Parathyroid adenoma (tissue), 2 donors: Measurements from ENCODE around the gene SPATA33.

Experiments
- H2AFZ ChIP-seq: fragments of 300-600 bp; sonication (generic); one replicate; pipeline ENCODE4 v1.7.0; 2017; ENCODE audit warnings: antibody characterized with exemption, mild to moderate bottlenecking
- H3K27ac ChIP-seq: fragments of 300-600 bp; sonication (generic); one replicate; pipeline ENCODE4 v1.7.0; 2017
- H3K27me3 ChIP-seq: fragments of 300-600 bp; sonication (generic); one replicate; pipeline ENCODE4 v1.7.0; 2017; ENCODE audit warnings: low read length; ENCODE audit not compliant: control insufficient read depth, insufficient read depth
- H3K36me3 ChIP-seq: fragments of 300-600 bp; sonication (generic); one replicate; pipeline ENCODE4 v1.7.0; 2017; ENCODE audit warnings: low read length; ENCODE audit not compliant: control insufficient read depth, insufficient read depth
- H3K4me1 ChIP-seq: fragments of 300-600 bp; sonication (generic); one replicate; pipeline ENCODE4 v1.7.0; 2017; ENCODE audit warnings: control low read depth
- H3K4me2 ChIP-seq: fragments of 300-600 bp; sonication (generic); one replicate; pipeline ENCODE4 v1.7.0; 2017; ENCODE audit warnings: low read length
- H3K4me3 ChIP-seq: fragments of 300-600 bp; sonication (generic); one replicate; pipeline ENCODE4 v1.7.0; 2017; ENCODE audit warnings: low read depth, low read length
- H3K79me2 ChIP-seq: fragments of 300-600 bp; sonication (generic); one replicate; pipeline ENCODE4 v1.7.0; 2017; ENCODE audit warnings: control low read depth
- H3K9ac ChIP-seq: fragments of 300-600 bp; sonication (generic); one replicate; pipeline ENCODE4 v1.7.0; 2017; ENCODE audit warnings: mild to moderate bottlenecking
- H3K9me3 ChIP-seq: fragments of 300-600 bp; sonication (generic); one replicate; pipeline ENCODE4 v1.7.0; 2017; ENCODE audit warnings: low read length; ENCODE audit not compliant: control insufficient read depth
- CTCF ChIP-seq: fragments of 300-600 bp; sonication (generic); IDR thresholded peaks from one replicate; pipeline ENCODE4 v1.7.0; 2017; ENCODE audit warnings: antibody characterized with exemption, mild to moderate bottlenecking
- donor health status: primary hyperparathyroidism.

The SPATA33 gene

DNA sequence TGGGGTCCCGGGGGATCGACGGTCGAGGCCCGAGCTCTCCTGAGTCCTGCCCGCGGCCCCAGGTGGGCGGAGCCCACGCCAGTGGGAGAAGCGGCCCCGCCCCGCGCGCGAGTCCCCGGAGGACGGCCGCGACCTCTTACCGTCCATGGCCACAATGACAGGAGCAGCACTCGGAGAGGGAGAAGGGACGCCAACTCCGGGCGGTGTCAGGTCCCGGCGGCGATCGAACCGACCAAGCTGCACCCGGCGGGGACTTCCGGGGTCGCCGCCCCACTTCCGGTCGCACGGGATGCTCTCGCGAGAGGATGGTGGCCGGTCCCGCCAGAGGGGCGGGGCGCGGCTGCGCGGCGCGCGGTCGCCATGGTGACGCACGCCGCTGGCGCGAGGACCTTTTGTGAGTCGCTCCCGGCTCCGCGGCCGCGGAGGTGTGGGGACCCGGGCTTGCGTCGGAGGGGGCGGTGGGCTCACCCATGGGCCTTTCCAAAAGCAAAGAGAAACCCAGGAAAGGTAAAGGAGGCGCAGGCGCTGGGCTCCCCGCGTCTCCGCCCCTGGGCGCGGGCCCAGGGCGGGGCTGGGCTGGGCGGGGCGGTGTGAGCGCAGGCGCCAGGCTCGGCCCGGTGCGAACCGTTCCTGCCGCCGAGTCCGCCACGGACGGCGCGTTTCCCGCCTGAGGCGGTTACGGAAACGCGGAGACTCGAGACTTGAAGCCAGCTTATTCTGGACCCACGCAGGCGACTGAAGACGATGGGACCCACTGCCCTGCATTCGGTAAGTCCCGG is at the start of gene SPATA33, which contains the start of gene CHMP1A:
SPATA33 (plus strand) TSS at position 395 of the 779 bp plus-strand sequence; CDS start at position 471, 76 bp downstream.
CHMP1A (minus strand) TSS at position 267 of the 779 bp plus-strand sequence; CDS start at position 147, 120 bp downstream.
- H3K9ac ChIP-seq, result peak within 1 kb of the TSS; percentile 16
- H3K4me3 ChIP-seq, result peak within 1 kb of the TSS; percentile 98
- peak within 1 kb of the TSS; percentile 100 for H3K4me2 ChIP-seq
- peak within 1 kb of the TSS; percentile 90 for H2AFZ ChIP-seq
- H3K79me2 ChIP-seq, result peaks cover 9% of the 10 kb centered on the region
- no peaks in the 10 kb centered on the region for H3K27me3 ChIP-seq
- no peak for TF ChIP-seq CTCF
- no peaks in the 10 kb centered on the region for H3K9me3 ChIP-seq
- peaks cover 7% of the 10 kb centered on the region for H3K4me1 ChIP-seq
- no peaks in the 10 kb centered on the region for H3K36me3 ChIP-seq
- peak within 1 kb of the TSS; percentile 47 for H3K27ac ChIP-seq

DNA sequence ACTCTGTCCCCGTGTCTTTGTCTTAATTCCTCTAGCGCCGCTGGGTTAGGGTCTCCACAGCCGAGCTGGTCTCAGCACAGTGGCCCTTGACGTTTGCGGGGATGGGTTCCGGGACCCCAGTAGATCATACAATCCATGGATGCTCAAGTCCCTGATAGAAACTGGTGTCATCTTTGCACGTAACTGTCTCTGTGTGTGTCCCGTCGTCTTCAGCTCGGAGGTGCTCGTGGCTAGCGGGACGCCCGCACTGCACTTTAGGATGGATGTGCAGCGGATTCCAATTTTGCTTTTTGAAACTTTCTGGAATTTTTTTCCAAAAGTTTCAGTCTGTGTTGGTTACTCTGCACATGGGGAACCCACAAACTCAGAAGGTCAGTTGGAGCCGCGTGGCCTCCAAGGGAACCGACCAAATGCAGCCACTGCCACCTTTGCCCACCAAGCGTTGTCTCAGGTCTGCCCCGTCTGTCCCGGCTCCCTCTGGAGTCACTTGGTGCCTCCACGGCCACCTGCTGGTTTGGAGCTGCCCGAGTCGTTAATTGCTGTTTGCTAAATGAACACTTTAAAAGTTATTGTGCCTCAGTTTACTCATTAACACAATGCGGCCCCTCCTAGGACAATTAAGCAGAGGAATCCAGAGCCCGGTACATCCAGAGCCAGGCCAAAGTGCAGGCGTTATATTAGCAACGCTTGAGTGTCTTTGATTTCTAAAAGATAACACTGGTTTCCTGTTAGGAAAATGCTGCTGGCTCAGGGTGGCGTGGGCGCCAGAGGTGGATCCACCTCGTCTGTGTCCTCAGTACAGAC is 49.5 kb upstream of the SPATA33 start:
- H2AFZ ChIP-seq, result peak overlapping the region; percentile 35
- H3K27ac ChIP-seq, result no peak overlapping the region
- no peaks in the 10 kb centered on the region for H3K36me3 ChIP-seq
- no peak for TF ChIP-seq CTCF
- H3K4me3 ChIP-seq, result no peak overlapping the region
- H3K4me2 ChIP-seq, result no peak overlapping the region
- no peaks in the 10 kb centered on the region for H3K27me3 ChIP-seq
- no peak overlapping the region for H3K9ac ChIP-seq
- H3K9me3 ChIP-seq, result no peaks in the 10 kb centered on the region
- H3K4me1 ChIP-seq, result no peaks in the 10 kb centered on the region
- H3K79me2 ChIP-seq, result no peaks in the 10 kb centered on the region

GRCh38 chr16:89610108-89610453 is 47.6 kb upstream of the SPATA33 start:
- H3K36me3 ChIP-seq, result no peaks in the 10 kb centered on the region
- H3K4me3 ChIP-seq, result no peak overlapping the region
- H3K9ac ChIP-seq, result no peak overlapping the region
- no peak for TF ChIP-seq CTCF
- H3K79me2 ChIP-seq, result no peaks in the 10 kb centered on the region
- no peak overlapping the region for H2AFZ ChIP-seq
- no peaks in the 10 kb centered on the region for H3K27me3 ChIP-seq
- H3K27ac ChIP-seq, result no peak overlapping the region
- no peaks in the 10 kb centered on the region for H3K4me1 ChIP-seq
- no peaks in the 10 kb centered on the region for H3K9me3 ChIP-seq
- H3K4me2 ChIP-seq, result no peak overlapping the region

GRCh38 chr16:89612415-89613166 is 45.0 kb upstream of the SPATA33 start:
- Histone ChIP-seq H3K9me3 (no peaks in the 10 kb centered on the region), H2AFZ (no peak overlapping the region), H3K9ac (no peak overlapping the region), H3K27me3 (no peaks in the 10 kb centered on the region), H3K4me2 (no peak overlapping the region), H3K4me1 (no peaks in the 10 kb centered on the region), H3K79me2 (no peaks in the 10 kb centered on the region), H3K36me3 (no peaks in the 10 kb centered on the region), H3K4me3 (no peak overlapping the region), H3K27ac (no peak overlapping the region)
- no peak for TF ChIP-seq CTCF
